ENCODE data around the gene MVD. TPM values are rescaled to one million over a fixed set of nuclear protein-coding genes. Genes with fewer than 3 reads are reported as not detected.

Gene MVD
- total RNA-seq, 1 donor from 2014 or later = 123 TPM

DNA sequence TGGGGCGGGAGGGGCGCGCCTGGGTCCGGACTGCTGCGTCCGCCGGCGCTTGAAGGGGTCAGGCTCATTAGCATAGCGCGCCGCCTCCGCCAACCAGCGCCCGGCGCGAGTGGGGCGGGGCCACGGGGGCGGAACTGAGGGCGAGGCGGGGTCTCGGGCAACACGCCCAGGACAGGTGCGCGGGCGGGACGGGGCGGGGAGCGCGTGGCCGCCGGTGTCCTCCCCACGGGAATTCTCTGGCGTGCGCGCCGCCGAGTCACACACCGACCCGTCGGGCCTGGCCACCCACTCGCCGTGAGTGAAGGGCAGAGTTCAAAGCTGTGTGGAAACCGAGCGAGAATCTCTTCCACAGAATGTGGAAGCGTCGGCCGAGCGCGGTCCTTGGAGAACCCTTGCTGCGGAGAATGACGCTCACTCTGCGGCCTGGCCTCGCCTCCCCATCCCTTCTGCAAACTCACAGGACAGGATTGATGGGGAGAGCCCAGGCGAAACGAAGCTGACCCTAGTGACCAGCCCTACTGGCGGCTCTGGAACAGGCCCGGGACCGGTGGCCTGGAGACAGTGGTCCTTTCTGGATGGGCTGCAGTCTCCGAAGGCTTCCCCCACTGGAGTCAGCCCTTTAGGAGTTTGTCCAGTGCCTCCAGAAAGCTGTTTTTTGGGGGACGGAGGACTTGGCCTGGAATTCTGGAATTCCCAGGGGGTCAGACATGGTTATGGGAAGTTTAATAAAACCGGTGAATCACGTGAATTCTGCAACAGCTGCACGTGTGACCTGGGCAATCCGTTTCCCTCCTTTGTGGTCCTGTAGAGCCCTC lies 23.8 kb upstream of the MVD start, which contains the start of gene SNAI3:
TSS of gene SNAI3 (minus strand) at position 69 of the 815 bp plus-strand sequence. CDS start 101 bp downstream, outside the sequence.
- H3K27ac Mint-ChIP-seq (ENCODE audit: unreplicated experiment) = no peak within 1 kb of the TSS
- H3K27me3 Mint-ChIP-seq (ENCODE audit: unreplicated experiment) = peaks cover 17% of the 10 kb centered on the region
- DNase-seq (ENCODE audit: low spot score) = peak; percentile 83

DNA sequence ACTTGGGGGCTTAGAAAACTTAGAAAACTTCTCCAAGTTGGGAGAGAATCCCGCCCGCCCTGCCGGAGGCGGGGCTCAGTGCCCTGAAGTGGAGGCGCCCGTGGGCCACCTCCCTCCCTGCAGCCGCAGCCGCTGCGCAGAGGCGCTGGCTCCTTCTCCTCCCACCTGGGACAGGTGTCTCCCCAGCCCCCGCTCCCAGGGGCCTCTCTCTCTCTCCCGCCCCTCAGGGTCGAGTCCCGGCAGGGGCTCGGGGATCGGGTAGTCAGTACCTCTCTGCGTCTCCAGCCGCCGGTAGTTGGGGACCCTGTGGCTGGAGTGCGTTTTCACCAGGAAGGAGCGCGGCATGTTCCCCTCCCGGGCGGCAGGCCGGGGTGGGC lies 23.2 kb upstream of the MVD start:
- TF ChIP-seq CTCF (IDR thresholded peaks at IDR 0.05; ENCODE audit: unreplicated experiment) = no peak
- Mint-ChIP-seq H3K36me3 (ENCODE audit: low read depth, unreplicated experiment) (no peaks in the 10 kb centered on the region), H3K27ac (ENCODE audit: unreplicated experiment) (no peak overlapping the region), H3K27me3 (ENCODE audit: unreplicated experiment) (peaks cover 17% of the 10 kb centered on the region), H3K4me3 (ENCODE audit: unreplicated experiment) (no peak overlapping the region), H3K9me3 (ENCODE audit: unreplicated experiment) (no peaks in the 10 kb centered on the region), H3K4me1 (ENCODE audit: unreplicated experiment) (no peaks in the 10 kb centered on the region)
- peak; percentile 11 for DNase-seq (ENCODE audit: low spot score)

More for the DNA sequence above, 23.8 kb upstream of the MVD start, which contains the start of gene SNAI3:
- Mint-ChIP-seq H3K9me3 (ENCODE audit: unreplicated experiment) (no peaks in the 10 kb centered on the region), H3K36me3 (ENCODE audit: low read depth, unreplicated experiment) (no peaks in the 10 kb centered on the region), H3K4me3 (ENCODE audit: unreplicated experiment) (no peak within 1 kb of the TSS), H3K4me1 (ENCODE audit: unreplicated experiment) (no peaks in the 10 kb centered on the region)
- TF ChIP-seq CTCF (IDR thresholded peaks at IDR 0.05; ENCODE audit: unreplicated experiment) = no peak

DNA sequence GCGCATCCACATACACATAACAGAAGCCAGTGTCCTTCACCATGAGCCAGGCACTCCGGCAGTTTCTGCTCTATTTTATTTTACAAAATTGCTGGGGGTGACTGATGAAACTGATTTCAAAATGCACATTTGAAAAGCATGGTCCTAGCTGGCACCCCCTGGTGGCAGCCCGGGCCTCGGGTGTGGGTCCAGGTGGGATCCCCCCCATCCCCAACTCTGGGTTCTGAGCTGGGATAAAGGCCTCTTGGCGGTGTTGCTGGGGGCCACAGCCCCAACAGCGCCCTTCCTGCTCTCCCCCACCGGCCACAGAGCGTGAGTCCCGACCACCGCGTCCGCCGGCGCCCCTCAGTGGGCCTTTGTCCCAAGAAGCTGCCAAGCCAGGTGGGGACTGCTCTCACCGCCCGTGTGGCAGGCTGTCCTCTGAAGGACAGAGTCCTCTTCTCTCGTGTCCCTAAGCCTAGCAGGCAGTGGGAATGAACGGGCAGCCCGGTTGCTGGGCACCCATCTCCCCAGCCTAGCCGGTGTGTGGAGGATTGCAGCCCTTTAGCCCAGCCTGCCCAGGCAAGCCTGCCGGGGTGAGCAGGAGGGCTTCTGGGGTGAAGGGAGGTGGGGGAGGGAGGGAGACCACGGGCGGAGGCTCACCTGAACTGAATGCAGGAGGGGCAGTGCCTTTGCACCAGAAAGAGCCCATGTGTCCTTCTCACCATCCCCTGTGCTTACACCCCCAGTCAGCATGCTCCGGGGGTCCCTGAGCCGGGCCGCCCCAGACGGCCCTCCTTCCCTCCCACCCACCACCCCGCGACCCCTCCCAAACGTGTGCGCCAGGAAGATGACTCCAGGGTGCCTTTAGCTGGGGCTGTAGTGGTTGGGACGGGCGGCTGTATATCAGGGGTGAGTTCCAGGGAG lies 22.5 kb upstream of the MVD start:
- Mint-ChIP-seq H3K9me3 (ENCODE audit: unreplicated experiment) (no peaks in the 10 kb centered on the region), H3K27me3 (ENCODE audit: unreplicated experiment) (peaks cover 15% of the 10 kb centered on the region), H3K36me3 (ENCODE audit: low read depth, unreplicated experiment) (no peaks in the 10 kb centered on the region), H3K4me1 (ENCODE audit: unreplicated experiment) (no peaks in the 10 kb centered on the region), H3K4me3 (ENCODE audit: unreplicated experiment) (no peak overlapping the region), H3K27ac (ENCODE audit: unreplicated experiment) (no peak overlapping the region)
- DNase-seq (ENCODE audit: low spot score) = peak; percentile 54
- TF ChIP-seq CTCF (IDR thresholded peaks at IDR 0.05; ENCODE audit: unreplicated experiment) = peak; percentile 45

- Mint-ChIP-seq H3K9me3 (ENCODE audit: unreplicated experiment) (no peaks in the 10 kb centered on the region), H3K36me3 (ENCODE audit: low read depth, unreplicated experiment) (no peaks in the 10 kb centered on the region), H3K27me3 (ENCODE audit: unreplicated experiment) (peaks cover 13% of the 10 kb centered on the region), H3K4me3 (ENCODE audit: unreplicated experiment) (no peak overlapping the region), H3K4me1 (ENCODE audit: unreplicated experiment) (no peaks in the 10 kb centered on the region), H3K27ac (ENCODE audit: unreplicated experiment) (no peak overlapping the region)
- DNase-seq (ENCODE audit: low spot score) = no peak
- no peak for TF ChIP-seq CTCF (IDR thresholded peaks at IDR 0.05; ENCODE audit: unreplicated experiment)
Observed at GRCh38 chr16:88684569-88685155, 21.8 kb upstream of the MVD start.
